ENCODE measurements around the gene BLID. TPM values are rescaled to one million over a fixed set of nuclear protein-coding genes. Genes with fewer than 3 reads are reported as not detected.
A peak's percentile ranks its signal among the peaks of the same experiment; 100 is the strongest.

BLID gene
- total and polyA plus RNA-seq, 4 donors: 0.25 to 4.5 TPM; not detected in 2

- Histone ChIP-seq H3K4me3 (no peak overlapping the region), H3K36me3 (ENCODE audit: control insufficient read depth in 4 of 4, insufficient read depth in 4 of 4, low read length in 4 of 4) (no peaks in the 10 kb centered on the region), H3K4me1 (ENCODE audit: control insufficient read depth in 5 of 5, insufficient read depth in 5 of 5, low read length in 5 of 5) (peaks cover 0 to 39% (median 6%) of the 10 kb centered on the region in 5 donors), H3K27ac (ENCODE audit: low read depth in 1 of 2, low read length in 1 of 2) (no peak overlapping the region), H3K27me3 (ENCODE audit: control insufficient read depth in 3 of 3, insufficient read depth in 3 of 3, low read length in 2 of 3) (no peaks in the 10 kb centered on the region), H3K9ac (ENCODE audit: insufficient read depth in 1 of 2, low read length in 2 of 2) (no peak overlapping the region), H3K9me3 (ENCODE audit: control insufficient read depth in 4 of 4, insufficient read depth in 3 of 4, low read length in 3 of 4) (peaks cover 0 to 1% (median 0%) of the 10 kb centered on the region in 4 donors)
- WGBS, 2 donors: 81% methylated on average over 6 of the region's 6 CpGs
- ATAC-seq (ENCODE audit: insufficient read depth, low FRiP score) (no peak), DNase-seq (no peak)
- TF ChIP-seq, protein P1, sequence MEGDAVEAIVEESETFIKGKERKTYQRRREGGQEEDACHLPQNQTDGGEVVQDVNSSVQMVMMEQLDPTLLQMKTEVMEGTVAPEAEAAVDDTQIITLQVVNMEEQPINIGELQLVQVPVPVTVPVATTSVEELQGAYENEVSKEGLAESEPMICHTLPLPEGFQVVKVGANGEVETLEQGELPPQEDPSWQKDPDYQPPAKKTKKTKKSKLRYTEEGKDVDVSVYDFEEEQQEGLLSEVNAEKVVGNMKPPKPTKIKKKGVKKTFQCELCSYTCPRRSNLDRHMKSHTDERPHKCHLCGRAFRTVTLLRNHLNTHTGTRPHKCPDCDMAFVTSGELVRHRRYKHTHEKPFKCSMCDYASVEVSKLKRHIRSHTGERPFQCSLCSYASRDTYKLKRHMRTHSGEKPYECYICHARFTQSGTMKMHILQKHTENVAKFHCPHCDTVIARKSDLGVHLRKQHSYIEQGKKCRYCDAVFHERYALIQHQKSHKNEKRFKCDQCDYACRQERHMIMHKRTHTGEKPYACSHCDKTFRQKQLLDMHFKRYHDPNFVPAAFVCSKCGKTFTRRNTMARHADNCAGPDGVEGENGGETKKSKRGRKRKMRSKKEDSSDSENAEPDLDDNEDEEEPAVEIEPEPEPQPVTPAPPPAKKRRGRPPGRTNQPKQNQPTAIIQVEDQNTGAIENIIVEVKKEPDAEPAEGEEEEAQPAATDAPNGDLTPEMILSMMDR (IDR thresholded peaks at IDR 0.05; ENCODE audit: control extremely low read depth, extremely low read depth): no peak
Observed at GRCh38 chr11:122160841-122161590, 45.0 kb upstream of the BLID start.

DNA sequence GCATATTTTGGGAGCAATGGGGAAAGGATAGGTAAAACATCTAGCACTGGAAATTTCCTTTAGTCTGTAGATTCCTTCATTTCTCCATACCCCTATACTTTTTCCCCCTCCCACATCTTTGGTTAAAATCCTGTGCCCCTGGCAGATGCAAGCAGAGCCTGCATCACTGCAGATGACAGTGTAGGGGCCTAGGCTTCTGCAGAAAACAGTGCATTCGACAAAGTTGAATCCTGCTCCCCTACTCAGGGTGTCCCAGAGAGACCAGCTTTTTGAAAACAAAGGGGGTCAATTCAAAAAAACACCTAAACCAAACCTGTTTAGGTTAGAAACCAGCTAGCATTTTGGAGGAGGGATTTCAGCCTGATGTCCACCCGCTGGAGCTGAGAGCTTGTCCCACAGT lies 43.8 kb upstream of the BLID start:
- Histone ChIP-seq H3K36me3 (ENCODE audit: control insufficient read depth in 4 of 4, insufficient read depth in 4 of 4, low read length in 4 of 4) (no peaks in the 10 kb centered on the region), H3K9ac (ENCODE audit: insufficient read depth in 1 of 2, low read length in 2 of 2) (no peak overlapping the region), H3K27me3 (ENCODE audit: control insufficient read depth in 3 of 3, insufficient read depth in 3 of 3, low read length in 2 of 3) (no peaks in the 10 kb centered on the region), H3K4me3 (no peak overlapping the region), H3K27ac (ENCODE audit: low read depth in 1 of 2, low read length in 1 of 2) (no peak overlapping the region), H3K4me1 (ENCODE audit: control insufficient read depth in 5 of 5, insufficient read depth in 5 of 5, low read length in 5 of 5) (peaks cover 0 to 39% (median 6%) of the 10 kb centered on the region in 5 donors), H3K9me3 (ENCODE audit: control insufficient read depth in 4 of 4, insufficient read depth in 3 of 4, low read length in 3 of 4) (peaks cover 0 to 1% (median 0%) of the 10 kb centered on the region in 4 donors)
- WGBS, 2 donors: 83 to 89% methylated on average over 2 of the region's 2 CpGs
- ATAC-seq (ENCODE audit: insufficient read depth, low FRiP score) (no peak), DNase-seq (peak in 1 of 3 donors; percentile 38)
- TF ChIP-seq, protein P1 (IDR thresholded peaks at IDR 0.05; ENCODE audit: control extremely low read depth, extremely low read depth): no peak

DNA sequence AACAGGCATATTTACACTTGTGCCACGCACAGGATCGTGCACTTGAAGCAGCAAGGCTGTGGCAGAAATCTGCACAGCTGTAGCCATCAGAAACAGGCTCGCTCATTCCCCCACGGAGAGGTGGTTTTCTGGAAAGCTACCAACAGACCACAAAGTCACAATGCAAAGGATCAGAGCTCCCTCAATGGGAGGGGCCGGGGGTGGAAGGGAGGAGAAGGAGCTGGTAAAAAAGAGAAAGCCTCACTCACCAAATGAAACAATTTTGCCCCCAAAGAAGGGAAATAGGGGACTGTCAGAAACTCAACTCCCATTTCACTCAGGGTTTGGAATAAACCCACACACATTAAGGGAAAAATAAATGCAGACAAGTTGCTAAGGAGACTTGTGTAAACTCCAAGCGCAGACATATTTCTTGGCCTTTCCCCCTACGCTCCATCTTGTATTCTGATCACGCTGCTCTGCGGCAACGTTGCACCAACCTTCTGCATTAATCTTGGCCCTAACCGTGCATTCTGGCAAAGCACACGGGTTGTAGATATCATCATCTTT lies 43.2 kb upstream of the BLID start:
- H3K27ac ChIP-seq (ENCODE audit: low read depth in 1 of 2, low read length in 1 of 2): peak overlapping the region; percentile 7 to 58
- WGBS, 2 donors: 61 to 76% methylated on average over 12 of the region's 12 CpGs
- peaks cover 0 to 1% (median 0%) of the 10 kb centered on the region in 4 donors for H3K9me3 ChIP-seq (ENCODE audit: control insufficient read depth in 4 of 4, insufficient read depth in 3 of 4, low read length in 3 of 4)
- TF ChIP-seq, protein P1 (IDR thresholded peaks at IDR 0.05; ENCODE audit: control extremely low read depth, extremely low read depth): no peak
- peak; percentile 64 to 89 (median 88) for DNase-seq
- H3K4me3 ChIP-seq: no peak overlapping the region
- no peaks in the 10 kb centered on the region for H3K27me3 ChIP-seq (ENCODE audit: control insufficient read depth in 3 of 3, insufficient read depth in 3 of 3, low read length in 2 of 3)
- peak overlapping the region in 1 of 2 donors; percentile 62 for H3K9ac ChIP-seq (ENCODE audit: insufficient read depth in 1 of 2, low read length in 2 of 2)
- no peaks in the 10 kb centered on the region for H3K36me3 ChIP-seq (ENCODE audit: control insufficient read depth in 4 of 4, insufficient read depth in 4 of 4, low read length in 4 of 4)
- peaks cover 0 to 42% (median 6%) of the 10 kb centered on the region in 5 donors for H3K4me1 ChIP-seq (ENCODE audit: control insufficient read depth in 5 of 5, insufficient read depth in 5 of 5, low read length in 5 of 5)
- ATAC-seq (ENCODE audit: insufficient read depth, low FRiP score): no peak
